GM19099 (cell line): ENCODE results near the gene MYCT1.

Experiments
- POLR2A ChIP-seq: IDR thresholded peaks from 3 replicates; pipeline ENCODE4 v1.6.1; 2011; ENCODE audit warnings: low read depth; ENCODE audit not compliant: insufficient read length; ENCODE audit errors: extremely low read depth

The MYCT1 gene

DNA sequence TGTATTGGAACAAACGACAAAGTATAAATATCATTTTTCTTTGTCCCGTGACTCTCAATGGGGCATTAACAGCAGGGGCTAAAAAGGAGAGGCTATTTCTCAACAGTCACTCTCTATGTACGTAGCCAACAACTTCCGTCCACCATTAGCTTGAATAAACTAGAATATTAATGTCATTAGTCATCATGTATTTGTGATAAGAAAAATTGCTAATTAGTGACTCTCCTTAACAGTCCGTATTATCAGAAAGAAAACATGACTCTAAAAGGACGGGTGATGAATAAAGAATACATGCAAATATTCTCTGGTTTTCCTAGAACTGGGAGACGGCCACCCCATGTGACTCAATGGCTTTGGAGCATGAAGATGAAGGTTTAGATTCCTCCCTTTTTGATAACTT lies 71.5 kb downstream of the MYCT1 start:
- no peak for TF ChIP-seq POLR2A

DNA sequence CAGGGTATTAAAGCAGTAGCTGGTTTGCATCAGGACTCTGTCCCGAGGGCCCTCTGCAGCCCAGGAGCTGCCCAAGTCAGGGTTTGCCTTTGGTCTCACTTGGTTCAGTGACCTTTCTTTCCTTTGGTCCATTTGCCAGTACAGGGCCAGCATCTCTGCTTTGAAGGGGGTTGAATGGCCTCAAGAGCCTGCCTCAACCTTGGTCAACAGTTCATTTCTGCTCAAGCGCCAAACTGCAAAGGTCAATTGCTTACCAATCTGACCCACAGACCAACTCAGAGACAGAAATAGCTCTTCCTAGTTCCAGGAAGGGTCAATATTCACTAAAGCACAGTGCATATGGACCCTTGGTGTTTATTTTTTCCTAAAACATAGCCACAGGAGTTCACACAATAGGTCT lies 72.3 kb downstream of the MYCT1 start:
- TF ChIP-seq POLR2A: no peak

DNA sequence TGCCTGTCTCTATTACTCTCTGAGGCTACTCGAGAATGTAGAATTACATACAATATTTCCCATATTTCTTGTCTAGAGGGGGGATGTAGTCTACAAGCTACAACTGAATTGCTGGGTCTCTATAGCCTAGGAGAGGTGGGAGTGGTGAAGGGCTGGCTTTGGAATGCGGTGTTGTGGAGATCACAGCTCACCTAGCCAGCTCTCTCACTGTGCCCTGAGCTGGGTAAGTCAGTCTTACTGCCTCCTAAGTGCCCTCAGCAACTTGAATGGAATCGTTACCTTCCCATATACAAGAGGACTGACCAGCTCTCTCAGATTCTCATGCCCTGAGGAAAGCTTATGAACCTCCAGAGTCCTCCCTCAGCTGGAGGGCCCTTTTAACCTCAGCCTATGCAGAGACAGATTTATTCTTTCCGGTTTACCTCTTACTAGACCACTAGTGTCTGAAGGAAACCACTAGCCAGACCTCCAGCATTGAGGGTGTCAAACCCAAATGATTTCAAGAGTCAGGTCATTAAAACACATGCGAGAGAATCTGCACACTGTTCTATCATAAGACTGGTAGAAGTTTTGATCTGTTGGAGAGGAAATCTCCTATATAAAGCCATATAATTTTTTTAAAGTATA lies 73.5 kb downstream of the MYCT1 start:
- TF ChIP-seq POLR2A: no peak
